Measurements from ENCODE around the gene DNLZ. TPM values are rescaled to one million over a fixed set of nuclear protein-coding genes. Genes with fewer than 3 reads are reported as not detected.

Gene DNLZ
- total RNA-seq, 1 donor from 2014 or later, result 17.2 TPM

GRCh38 chr9:136378170-136379002 is 14.8 kb upstream of the DNLZ start:
- intact Hi-C loops (cut with micrococcal nuclease), result no loop called here

DNA sequence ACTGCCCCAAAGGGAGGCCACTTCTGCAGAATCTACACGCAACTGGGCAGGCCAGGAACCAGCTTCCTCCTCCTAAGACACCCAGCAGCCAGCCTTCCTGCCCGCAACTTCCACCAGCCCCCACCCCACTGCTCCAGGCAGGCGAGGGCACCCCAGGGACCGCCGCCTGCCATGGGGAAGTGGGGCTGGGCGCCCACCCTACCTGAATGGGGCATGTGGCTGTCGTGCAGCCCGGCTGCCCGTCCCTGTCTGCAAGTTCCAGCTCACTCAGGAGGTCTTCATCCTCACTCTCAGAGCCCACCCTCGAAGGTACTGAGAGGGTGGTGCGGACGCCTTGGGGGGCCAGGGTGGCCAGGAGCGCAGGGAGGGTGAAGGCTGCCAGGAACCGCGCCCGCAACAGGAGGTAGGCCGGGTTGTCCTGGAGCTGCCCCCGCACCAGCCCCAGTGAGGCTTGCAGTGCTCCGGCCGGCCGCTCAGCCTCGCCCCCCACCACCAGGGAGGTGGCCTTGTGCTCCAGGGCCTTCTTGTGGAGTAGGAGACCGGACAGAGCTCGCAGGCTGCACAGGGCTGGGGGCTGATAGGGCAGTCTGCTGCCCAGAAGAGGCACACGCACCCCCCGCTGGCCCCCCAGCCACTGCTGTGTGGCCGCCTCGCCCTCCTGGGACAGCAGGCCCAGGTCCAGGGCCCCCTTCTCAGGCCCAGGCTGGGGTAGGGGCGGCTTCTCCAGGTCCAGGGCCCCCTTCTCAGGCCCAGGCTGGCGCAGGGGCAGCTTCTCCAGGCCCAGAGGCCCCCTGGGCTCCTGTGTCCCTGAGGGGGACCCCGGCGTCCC is 14.0 kb upstream of the DNLZ start:
- intact Hi-C loops (cut with micrococcal nuclease), result no loop called here

- intact Hi-C loops (cut with micrococcal nuclease), result no loop called here
Observed at GRCh38 chr9:136376457-136376856, 12.9 kb upstream of the DNLZ start.

GRCh38 chr9:136375096-136375495 is 11.6 kb upstream of the DNLZ start:
- intact Hi-C loops (cut with micrococcal nuclease), result no loop called here

GRCh38 chr9:136374183-136374575 is 10.6 kb upstream of the DNLZ start:
- intact Hi-C loops (cut with micrococcal nuclease), result no loop called here

DNA sequence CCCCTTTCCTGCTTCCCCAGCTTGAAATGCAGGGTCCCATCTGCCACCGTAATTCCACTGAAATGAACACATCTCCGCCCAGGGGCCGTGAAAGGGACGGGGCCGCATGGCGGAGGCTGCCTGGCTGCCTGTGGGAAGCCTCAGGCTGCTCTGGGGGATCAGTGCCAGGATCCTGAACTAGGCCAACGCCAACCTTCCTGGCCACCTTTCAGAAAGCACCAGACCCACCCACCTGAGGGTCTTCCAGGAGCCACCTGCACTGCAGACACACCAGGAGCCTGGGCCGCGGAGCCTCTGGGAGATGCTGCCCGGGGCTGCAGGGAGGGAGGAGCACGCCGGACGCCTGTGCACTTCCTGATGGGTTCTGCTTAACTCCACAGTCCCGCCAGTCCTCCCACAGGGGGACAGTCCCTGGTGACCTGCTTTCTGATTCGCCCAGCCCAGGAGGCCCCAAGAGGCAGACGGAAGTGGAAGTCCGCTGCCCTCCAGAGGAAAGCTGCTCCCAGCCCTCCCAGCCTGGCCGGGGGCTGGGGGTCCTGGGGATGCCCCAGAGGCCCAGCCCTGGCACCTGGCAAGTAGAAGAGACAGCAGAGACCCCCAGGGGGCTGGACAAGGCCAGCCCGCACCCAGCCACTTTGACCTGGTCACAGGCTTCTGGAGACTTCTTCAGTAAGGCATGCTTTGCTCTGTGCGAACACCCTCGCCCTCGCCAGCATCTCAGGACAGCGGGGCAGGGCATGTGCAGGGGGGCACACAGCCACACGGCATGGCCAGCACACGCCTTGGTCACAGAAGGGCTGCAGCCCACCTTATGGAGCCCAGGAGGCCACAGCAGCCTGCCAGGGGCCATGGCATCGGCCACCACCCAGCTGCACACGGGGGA is 10.0 kb upstream of the DNLZ start, which contains the start of gene CARD9:
TSS of gene CARD9 (minus strand) at position 370 of the 883 bp plus-strand sequence. CDS start 1,591 bp downstream, outside the sequence.
- intact Hi-C loops (cut with micrococcal nuclease), result no loop called here

DNA sequence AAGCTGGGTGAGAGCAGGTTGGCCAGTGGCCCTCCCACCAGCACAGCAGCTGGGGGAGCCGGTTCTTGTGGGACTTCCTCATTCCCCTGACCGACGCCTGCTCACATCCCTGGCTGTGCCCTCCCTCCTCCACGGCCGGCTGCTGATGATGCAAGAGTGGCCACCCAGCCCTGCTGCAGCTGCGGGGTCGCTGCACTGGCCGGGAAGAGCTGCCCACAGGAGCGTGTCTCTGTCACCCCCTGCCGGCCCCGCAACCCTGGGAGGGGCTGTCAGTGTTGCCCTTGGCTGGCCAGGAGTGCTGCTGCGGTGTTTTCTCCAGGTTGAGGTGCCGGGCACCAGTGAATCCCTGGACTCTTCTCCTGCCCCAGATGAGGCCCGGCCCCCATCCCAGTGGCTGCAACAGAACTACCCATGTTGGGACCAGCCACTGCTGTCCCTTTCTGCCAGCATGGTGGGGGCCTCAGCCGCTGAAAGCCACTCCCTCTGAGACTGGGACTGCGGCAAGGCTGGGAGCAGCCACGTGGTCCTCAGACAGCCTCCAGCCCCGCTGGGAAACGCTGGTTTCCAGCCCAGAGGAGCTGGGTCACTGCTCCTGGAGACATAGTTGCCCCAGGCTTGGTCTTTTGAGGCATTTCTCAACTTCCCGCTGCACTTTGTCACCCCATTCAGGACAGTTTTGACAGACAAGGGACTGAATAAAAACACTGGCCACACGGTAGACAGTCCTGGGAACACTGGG is 9.2 kb upstream of the DNLZ start:
- intact Hi-C loops (cut with micrococcal nuclease), result no loop called here

DNA sequence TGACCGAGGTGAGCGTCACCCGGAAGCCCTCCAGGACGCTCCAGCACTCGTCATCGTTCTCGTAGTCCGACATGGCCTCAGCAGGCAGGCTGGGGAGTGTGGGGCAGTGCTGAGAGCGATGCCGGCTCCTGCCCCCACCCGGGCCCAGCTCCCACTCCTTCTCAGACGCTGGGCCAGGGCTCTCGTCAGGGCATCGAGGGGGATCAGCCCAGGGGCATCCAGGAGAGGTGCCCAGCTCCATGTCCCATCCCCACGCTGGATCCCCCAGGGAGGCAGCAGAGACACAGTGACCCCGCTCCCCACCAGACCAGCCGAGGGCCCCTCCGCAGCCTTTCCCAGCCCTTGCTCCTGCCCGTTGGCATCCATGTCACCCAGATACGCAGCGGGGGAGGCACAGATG is 8.5 kb upstream of the DNLZ start:
- intact Hi-C loops (cut with micrococcal nuclease), result no loop called here

GRCh38 chr9:136371533-136371880 is 8.0 kb upstream of the DNLZ start:
- intact Hi-C loops (cut with micrococcal nuclease), result no loop called here

GRCh38 chr9:136370687-136371532 is 7.4 kb upstream of the DNLZ start:
- intact Hi-C loops (cut with micrococcal nuclease), result no loop called here

DNA sequence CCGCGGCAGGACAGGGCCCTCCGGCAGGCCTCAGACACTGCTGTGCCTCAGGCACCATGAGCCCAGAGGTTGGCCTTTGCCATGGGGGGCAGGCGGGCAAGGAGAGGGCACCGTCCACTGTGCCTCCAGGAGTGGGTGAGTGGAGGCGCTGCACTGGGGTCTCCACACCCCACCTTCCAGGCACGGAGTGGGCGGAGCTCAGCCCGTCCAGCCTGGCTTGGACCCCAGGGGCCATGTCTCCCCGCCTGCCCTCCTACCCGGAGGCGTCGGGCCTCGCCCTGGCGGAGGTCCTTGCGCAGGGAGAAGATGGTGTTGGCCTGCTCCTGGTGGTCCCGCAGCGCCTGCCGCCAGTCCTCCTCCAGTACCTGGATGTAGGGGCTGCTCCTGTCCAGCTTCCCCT is 6.5 kb upstream of the DNLZ start:
- intact Hi-C loops (cut with micrococcal nuclease), result no loop called here

DNA sequence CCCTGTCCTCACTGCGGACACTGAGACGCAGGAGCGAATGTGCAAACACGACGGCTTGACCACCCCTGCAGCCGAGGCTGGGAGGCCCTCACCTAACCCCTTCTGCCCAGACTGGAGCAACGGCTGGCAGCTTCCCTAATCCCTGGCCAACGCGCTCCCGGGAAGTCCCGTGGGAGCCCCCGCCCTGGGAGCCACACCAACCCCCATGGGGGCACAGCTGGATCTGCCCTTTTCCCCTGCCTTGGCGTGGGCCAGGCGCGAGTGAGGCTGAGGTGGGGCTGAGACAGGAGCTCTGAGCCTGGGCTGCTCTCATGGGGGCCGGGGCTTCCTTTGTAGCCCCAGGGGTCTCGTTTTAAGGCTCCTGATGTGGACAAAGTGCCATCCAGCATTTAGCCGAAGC is 4.6 kb upstream of the DNLZ start:
- intact Hi-C loops (cut with micrococcal nuclease), result loop anchor here (10.0 kb wide), 1 partner anchor 427 kb away; the partner anchor contains the start of genes CCDC183 and TMEM141

DNA sequence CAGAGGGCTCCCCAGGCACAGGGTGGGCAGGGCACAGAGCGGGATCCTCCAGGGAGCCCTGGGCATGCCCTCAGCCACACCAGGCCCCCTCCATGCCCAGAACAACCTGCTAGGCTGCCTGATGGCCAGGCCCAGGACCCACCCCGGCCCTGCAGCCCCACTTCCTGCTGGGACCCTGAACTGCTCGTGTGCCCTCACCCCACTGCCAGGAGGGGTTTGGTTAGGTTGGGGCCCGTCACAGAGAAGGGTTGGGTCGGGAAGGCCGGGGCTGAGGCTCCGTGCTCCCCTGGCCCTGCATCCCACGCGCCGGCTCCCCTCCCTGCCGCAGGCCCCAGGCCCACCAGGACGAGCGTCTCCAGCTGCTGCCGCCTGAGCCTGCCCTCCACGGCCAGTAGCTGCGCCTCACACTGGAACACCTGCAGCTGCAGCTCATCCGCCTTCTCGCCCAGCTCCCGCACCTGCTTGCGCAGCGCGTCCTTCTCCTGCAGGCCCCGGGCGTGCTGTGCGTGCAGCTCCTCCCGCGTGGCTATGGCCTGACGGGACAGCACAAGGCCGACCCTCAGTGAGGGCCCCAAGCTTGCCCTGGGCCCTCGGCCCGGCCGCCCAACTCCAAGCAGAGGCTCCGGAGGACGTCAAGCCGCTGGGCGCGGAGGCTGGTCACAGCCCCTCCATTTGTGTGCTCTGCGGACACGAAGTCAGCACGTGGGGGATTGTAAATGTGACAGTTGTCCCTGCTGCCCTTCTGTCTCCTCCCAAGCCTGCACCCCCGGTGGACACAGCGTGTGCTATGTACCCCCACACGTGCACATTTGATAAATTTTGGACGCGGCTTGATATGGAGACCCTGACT is 4.0 kb upstream of the DNLZ start:
- intact Hi-C loops (cut with micrococcal nuclease), result loop anchor here (10.0 kb wide), 1 partner anchor 427 kb away; the partner anchor contains the start of genes CCDC183 and TMEM141

- intact Hi-C loops (cut with micrococcal nuclease), result loop anchor here (10.0 kb wide), 1 partner anchor 428 kb away; the partner anchor contains the start of genes CCDC183 and TMEM141
Observed at GRCh38 chr9:136366826-136367225, 3.3 kb upstream of the DNLZ start.

- intact Hi-C loops (cut with micrococcal nuclease), result loop anchor here (10.0 kb wide), 1 partner anchor 429 kb away; the partner anchor contains the start of genes CCDC183 and TMEM141
Observed at GRCh38 chr9:136365775-136366222, 2.3 kb upstream of the DNLZ start.

DNA sequence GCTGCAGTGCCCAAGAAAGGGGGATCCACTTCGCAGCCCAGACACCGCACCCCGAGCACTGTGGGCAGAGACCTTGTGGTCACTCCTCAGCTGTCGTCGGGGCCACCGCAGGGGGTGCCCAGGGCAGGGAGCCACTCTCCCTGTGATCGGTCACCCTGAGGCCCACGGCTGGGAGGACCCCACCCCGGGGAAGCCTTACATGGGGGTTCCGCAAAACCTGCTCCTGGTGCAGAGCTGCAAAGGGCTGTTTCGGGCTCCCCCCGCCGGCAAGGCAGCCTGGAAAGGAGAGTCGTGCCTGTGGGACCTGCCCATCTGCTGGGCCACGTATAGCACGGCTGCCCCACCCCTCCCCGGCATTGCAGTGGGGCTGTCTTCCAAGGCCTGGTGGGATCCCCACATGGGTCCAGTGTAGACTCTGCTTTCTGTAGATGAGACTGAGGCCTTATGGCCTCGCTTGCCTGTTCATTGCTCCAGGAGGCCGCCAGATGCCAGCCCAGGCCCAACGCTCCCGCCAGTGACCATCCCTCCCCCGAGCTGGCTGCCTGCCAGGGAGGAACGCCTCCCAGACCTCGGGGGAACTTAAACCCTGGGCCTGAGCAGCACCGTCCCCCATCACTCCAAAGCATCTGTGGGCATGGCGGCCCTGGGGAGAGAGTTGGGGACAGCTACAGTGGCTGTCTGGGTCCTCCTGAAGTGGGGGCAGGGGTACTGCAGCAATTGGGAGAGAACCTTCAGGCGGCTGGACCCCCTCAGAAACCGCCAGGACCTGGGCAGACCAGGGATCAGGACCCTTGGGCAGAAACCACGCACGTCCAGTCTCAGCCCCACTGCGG is 1.6 kb upstream of the DNLZ start:
- intact Hi-C loops (cut with micrococcal nuclease), result loop anchor here (10.0 kb wide), 1 partner anchor 430 kb away; the partner anchor contains the start of genes CCDC183 and TMEM141
